H7 (cell line): ENCODE results near the gene ZDHHC21. TPM values are rescaled to one million over a fixed set of nuclear protein-coding genes. Genes with fewer than 3 reads are reported as not detected.

Experiments used
- DNase-seq: peaks from one replicate; pipeline ENCODE4 v3.0.0; 2012
- H3K27me3 ChIP-seq: 2 replicates; pipeline ENCODE4 v1.6.0; 2011; ENCODE audit warnings: mild to moderate bottlenecking, low read length; ENCODE audit not compliant: control insufficient read depth, insufficient read depth
- H3K36me3 ChIP-seq: replicated peaks from 2 replicates; pipeline ENCODE4 v1.5.1; 2011; ENCODE audit warnings: low read length; ENCODE audit not compliant: control insufficient read depth, insufficient read depth
- H3K4me3 ChIP-seq: 2 replicates; pipeline ENCODE4 v1.5.1; 2011; ENCODE audit warnings: low read depth, mild to moderate bottlenecking, control low read depth, low read length, moderate library complexity; ENCODE audit not compliant: insufficient read depth
- total RNA-seq: library from RNA; depleted of rRNA; stranded (reverse); fragments of >200 nt; shearing (Covaris generic); gene quantifications from 2 replicates; pipeline ENCODE4 v1.2.3, GENCODE V29; 2014; rRNA removed

The ZDHHC21 gene, protein sequence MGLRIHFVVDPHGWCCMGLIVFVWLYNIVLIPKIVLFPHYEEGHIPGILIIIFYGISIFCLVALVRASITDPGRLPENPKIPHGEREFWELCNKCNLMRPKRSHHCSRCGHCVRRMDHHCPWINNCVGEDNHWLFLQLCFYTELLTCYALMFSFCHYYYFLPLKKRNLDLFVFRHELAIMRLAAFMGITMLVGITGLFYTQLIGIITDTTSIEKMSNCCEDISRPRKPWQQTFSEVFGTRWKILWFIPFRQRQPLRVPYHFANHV
- total RNA-seq = 3.7 and 4.1 TPM in 2 replicates

DNA sequence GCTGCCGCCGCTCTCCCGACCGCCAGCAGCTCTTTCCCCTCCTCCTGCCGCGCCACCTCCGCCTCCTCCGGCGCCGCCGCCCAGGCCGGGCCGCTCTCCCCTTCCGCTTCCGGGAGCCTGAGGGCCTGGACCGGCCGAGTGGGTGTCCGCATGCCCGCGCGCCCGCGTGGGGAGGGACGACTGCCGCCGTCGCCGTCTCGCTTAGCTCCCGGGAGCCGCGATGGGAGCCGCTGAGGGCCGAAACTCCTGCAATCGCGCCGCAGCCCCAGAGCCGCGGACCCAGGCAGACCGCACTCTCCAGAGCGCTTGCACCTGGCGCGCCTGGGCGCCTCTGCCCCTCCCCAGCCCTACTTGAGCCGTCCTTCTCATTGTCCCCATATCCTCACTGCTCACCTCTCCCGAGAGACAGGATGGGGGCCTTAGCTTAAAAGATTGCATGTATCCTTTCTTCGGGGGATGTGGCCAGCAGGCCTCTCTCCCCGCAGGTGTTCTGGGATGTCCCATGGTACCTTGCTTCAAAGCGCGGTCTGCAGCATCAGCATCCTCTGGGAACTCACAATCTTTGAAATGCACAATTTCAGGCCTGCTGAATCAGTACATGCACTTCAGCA, at the start of gene ZDHHC21:
TSS of gene ZDHHC21 (minus strand) at position 182 of the 611 bp plus-strand sequence. CDS start 19,092 bp downstream, outside the sequence.
- Histone ChIP-seq H3K36me3 (peaks cover 3% of the 10 kb centered on the region), H3K4me3 (peak within 1 kb of the TSS; percentile 68), H3K27me3 (peaks cover 3% of the 10 kb centered on the region; the same call in 1 of the 2 replicates)
- DNase-seq = peak; percentile 79

DNA sequence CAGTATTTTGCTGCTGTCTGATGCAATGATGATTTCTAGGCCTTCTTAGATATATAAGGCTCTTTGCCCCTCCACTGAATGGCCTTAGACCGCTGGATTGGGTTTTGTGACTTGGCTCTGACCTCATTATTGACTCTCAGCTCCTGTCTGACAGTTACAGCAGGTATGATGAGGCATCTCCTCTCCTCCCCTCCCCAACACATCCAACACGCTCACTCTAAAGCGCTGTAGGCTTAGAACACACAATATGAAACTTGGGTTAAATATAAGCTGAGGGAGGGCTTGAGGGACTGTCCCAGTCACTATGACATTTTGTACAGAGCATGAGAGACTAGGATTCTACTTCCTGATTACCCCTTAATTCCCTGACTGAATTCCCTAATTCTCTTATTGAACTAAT, 48.1 kb upstream of the ZDHHC21 start:
- H3K4me3 ChIP-seq = no peak overlapping the region
- H3K36me3 ChIP-seq = no peaks in the 10 kb centered on the region
- DNase-seq = no peak
- no peaks in the 10 kb centered on the region for H3K27me3 ChIP-seq

DNA sequence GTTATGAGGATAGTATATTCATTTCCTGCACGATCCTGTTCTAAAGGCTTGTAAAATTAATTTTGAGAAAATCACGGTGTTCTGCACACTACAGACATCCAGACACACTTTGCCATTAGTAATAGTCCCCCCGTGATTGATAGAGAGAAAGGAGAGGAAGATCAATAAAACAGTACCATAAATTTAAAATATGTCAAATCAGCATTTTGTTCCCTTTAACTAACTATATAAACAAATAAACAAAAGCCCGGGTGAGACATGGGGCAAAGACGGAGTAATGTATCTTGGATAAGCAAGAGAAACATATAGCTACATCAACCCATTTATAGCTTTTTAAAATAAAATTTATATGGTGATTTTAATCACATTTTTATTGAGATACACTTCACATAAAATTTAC, 39.9 kb upstream of the ZDHHC21 start:
- Histone ChIP-seq H3K27me3 (no peaks in the 10 kb centered on the region; the same call in 1 of the 2 replicates), H3K4me3 (no peak overlapping the region), H3K36me3 (no peaks in the 10 kb centered on the region)
- DNase-seq = no peak

DNA sequence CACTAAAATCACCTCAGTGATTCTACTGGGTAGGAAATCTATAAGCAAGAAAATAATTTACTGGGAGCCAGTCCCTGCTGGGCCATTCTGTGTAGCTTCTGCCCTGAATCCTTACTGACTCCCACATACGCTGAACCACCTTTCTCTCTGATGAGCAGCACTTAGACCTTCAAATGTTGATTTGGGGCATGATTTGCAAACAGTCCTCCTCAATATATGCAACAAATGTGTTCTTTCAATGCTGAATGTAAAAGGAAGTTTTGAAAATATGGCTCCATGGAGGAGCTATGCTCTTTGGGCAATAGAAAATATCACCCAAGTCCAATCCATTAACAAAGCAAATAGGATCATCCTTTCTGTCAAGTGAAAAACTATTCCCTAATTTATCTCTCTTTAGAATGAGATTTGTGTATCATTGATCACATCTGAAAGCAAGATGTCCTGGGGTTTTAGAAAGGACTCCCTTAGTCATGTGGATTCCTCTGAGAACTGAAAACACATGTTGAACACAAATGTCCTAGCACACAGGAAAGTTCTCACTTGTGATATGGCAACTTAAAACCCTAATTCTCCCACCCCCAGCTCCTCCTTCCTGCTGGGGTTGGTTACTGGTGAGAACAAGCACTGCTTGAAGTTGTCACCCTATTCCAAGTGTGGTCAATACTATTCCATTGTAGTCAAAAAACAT, 38.2 kb upstream of the ZDHHC21 start:
- peaks cover 5% of the 10 kb centered on the region; the same call in 1 of the 2 replicates for H3K27me3 ChIP-seq
- H3K4me3 ChIP-seq = no peak overlapping the region
- H3K36me3 ChIP-seq = no peaks in the 10 kb centered on the region
- DNase-seq = no peak

DNA sequence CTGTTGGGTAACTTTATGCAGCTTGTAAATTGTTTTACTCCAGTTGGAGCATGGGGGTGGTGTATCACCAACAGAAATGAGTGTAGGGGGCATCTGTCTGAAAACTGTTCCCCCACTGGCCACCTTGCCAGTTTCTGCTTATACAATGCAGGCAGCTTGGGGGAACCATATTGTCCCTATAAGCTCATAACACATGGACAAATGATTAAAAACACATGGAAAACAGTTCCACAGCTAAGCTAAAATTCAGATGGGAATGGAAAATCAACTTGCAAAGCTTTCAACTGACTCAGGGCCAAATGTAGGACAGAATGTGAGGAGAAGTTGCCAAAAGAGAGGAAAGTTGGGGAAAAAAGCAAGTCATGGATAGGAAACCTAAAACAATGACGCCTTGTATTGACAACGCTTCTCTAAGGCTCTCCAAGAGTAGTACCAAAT, 37.2 kb upstream of the ZDHHC21 start:
- Histone ChIP-seq H3K4me3 (no peak overlapping the region), H3K36me3 (no peaks in the 10 kb centered on the region), H3K27me3 (peaks cover 12% of the 10 kb centered on the region; the same call in 1 of the 2 replicates)
- no peak for DNase-seq

DNA sequence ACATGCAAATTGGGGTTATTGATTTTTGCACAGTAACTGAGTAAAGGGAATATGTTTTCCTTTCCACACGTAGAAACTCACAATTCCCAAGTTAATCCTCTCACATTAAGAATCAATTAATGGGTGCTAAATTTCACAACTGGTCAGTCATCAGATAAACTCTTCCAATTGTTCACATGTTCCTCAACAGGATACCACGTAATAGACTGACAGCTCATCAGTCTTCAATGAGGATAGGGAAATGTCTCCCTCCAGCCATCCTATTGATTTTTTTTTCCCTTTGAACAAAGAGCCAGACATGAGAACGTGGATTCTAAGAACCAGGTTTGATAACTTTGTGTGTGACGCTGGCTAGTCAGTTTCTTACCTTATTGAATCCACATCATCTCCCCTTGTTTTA, 30.1 kb upstream of the ZDHHC21 start:
- H3K4me3 ChIP-seq = no peak overlapping the region
- no peaks in the 10 kb centered on the region; the same call in 1 of the 2 replicates for H3K36me3 ChIP-seq
- no peak for DNase-seq
- peaks cover 56% of the 10 kb centered on the region for H3K27me3 ChIP-seq

DNA sequence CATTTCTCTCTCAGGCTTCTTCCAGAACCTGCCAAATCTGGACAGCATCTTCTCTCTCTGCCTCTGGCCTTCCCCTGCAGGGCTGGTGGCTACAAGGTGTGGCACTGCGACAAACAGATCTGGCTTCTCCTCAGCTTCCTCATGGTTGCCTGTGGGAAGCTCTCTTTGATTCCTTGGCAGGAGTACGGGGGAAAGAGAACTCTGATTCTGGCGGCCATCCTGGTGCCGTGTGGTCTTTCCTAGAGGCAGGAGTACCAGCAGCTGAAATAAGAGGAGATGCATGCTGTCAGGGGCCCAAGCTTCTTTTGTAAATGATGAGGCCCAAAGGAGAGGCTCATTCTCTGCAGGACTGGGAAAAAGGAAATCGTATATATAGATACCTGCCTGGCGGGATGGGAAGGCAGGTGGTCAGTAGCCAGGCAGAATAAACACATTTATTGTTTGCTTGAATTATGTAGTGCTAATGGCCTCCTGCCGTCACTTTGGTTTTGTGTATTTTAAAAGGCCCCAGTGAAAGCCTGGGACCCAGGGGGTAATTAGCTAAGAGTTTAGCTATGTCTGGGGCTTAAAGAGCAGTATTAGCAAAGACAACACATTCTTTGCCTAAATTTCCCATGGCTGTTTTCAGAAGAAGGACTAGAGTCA, 29.3 kb upstream of the ZDHHC21 start, which contains the start of gene CER1:
TSS of gene CER1 (minus strand) at position 343 of the 645 bp plus-strand sequence. CDS start at position 282, 61 bp downstream.
- peaks cover 56% of the 10 kb centered on the region for H3K27me3 ChIP-seq
- no peaks in the 10 kb centered on the region; the same call in 1 of the 2 replicates for H3K36me3 ChIP-seq
- peak; percentile 57 for DNase-seq
- H3K4me3 ChIP-seq = peak within 1 kb of the TSS; percentile 18

DNA sequence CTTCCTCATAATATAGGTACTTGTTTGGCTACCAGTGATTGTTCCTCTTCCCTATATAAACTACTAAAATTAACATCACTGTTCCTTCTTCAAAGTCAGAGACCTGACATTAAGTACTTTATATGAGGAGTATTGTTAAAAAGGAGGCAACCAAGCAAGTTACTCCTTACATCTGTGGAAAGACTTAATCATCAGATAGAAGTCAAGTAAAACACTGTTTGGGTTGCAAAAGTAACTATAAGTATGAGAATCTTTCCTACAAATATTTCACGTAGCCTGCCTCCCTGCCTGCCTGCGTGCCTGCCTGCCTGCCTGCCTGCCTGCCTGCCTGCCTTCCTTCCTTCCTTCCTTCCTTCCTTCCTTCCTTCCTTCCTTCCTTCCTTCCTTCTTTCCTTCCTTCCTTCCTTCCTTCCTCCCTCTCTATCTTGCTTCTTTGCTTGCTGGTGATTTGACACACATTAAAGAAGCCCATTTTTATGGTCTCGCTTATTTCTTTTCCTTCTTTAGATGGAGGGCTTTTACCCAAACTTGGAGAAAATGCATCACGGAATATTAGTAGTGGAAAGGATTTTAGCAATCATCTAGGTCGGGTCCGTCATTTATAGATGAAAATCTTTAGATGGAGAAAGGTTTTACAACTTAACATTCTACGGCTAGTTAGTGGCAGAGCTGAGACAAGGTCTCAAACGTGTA, 26.1 kb upstream of the ZDHHC21 start:
- no peaks in the 10 kb centered on the region; the same call in 1 of the 2 replicates for H3K36me3 ChIP-seq
- peak overlapping the region; percentile 17; the same call in 1 of the 2 replicates for H3K4me3 ChIP-seq
- no peak for DNase-seq
- H3K27me3 ChIP-seq = peaks cover 38% of the 10 kb centered on the region

DNA sequence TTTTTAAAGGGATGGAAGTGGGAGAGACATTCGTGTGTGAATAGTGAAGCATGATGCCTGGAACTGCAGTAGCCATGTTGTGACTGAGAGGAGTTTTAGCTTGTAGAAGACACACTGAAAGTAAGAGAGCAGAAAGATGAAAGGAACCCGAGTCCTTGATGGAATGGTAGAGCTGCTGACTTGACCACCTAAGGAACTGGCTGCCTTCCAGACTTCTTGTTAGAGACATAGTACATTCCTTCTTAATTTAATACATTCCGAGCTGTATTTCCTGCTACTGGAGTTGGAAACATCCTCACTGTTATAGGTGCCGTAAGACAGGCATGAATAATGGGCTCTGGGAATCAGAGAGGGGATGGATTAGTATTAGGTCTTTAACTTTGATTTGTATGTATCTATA, 21.9 kb upstream of the ZDHHC21 start:
- H3K27me3 ChIP-seq = peaks cover 10% of the 10 kb centered on the region; the same call in 1 of the 2 replicates
- H3K4me3 ChIP-seq = no peak overlapping the region
- no peaks in the 10 kb centered on the region; the same call in 1 of the 2 replicates for H3K36me3 ChIP-seq
- DNase-seq = no peak

DNA sequence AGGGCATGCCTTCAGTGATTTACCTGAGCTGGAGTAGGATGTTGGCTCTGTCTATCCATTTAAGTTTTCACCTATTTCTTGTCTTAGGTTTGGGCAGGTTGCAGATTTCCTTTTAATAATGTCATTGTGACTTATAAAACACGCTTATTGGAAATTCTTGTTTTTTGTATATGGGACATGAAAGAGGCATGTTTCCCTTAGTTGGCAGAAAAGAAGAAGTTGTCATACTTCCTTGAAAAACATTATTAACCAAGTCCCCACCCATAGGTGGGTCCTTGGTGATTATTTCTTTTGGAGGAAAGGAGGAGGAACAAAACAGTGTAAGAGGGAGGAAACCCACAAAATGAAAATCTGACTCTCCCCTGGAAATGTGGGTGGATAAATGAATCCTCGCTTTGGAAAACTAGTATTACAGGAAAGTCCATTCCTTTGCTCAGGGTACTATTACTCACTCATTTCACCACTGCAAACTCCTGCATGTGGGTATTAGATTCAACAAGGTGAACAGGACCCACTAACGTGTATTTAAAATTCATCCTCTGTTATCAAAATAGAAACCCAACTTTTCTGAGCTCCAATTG, 20.0 kb upstream of the ZDHHC21 start:
- H3K27me3 ChIP-seq = peaks cover 2% of the 10 kb centered on the region; the same call in 1 of the 2 replicates
- H3K4me3 ChIP-seq = no peak overlapping the region
- no peak for DNase-seq
- H3K36me3 ChIP-seq = no peaks in the 10 kb centered on the region; the same call in 1 of the 2 replicates

DNA sequence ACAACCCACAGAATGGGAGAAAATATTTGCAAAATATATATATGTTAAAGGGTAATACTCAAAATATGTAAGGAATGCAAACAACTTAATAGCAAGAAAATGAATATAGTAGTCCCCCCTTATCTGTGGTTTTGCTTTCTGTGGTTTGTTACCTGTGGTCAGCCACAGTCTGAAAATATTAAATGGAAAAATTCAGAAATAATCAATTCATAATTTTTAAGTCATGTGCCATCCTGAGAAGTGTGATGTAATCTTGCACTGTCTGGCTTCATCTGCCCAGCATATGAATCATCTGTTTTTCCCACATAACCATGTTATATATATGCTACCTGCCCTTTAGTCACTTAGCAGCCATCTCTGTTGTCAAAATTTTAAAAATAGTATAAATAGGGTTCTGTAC, 17.6 kb upstream of the ZDHHC21 start:
- Histone ChIP-seq H3K36me3 (no peaks in the 10 kb centered on the region), H3K27me3 (no peaks in the 10 kb centered on the region), H3K4me3 (no peak overlapping the region)
- no peak for DNase-seq

DNA sequence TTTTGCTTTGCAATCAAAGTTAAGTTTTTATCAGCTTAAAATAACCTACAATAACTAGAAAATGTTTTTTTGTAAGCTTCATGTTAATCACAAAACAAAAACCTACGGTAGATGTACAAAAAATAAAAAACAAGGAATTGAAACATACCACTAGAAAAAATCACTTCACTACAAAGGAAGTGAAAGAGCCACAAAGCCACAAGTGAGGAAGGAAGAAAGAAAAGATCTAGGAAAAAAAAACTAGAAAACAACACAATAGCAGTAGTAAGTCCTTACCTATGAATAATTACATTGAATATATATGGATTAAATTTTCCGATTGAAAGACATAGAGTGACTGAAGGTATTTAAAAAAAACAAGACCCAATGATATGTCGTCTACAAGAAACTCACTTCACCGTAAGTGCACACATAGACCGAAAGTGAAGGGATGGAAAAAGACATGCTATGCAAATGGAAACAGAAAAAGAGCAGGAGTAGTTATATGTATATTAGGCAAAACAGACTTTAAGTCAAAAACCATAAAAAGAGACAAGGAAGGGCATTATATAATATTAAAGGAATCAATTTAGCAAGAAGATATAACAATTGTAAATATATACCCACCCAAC, 13.4 kb upstream of the ZDHHC21 start:
- Histone ChIP-seq H3K4me3 (no peak overlapping the region), H3K36me3 (no peaks in the 10 kb centered on the region), H3K27me3 (no peaks in the 10 kb centered on the region)
- DNase-seq = no peak

DNA sequence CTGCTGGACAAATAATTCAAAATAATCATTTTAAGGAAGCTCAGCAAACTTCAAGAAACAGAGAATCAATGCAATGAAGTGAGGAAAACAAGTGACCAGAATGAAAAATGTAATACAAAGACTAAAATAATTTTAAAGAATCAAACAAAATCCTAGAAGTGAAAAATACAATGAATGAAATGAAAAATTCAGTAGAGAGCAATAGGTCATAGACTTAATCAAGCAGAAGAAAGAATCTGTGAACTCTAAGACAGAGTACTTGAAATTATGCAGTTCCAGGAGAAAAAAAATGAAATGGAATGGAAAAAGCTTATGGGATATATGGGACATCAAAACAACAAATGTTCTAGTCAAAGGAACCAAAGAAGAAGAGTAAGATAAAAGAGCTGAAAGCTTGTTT, 11.8 kb upstream of the ZDHHC21 start:
- no peaks in the 10 kb centered on the region for H3K27me3 ChIP-seq
- DNase-seq = no peak
- H3K36me3 ChIP-seq = no peaks in the 10 kb centered on the region
- H3K4me3 ChIP-seq = no peak overlapping the region
